Spinal cord (tissue), 10 donors: ENCODE data around the gene ANKRD10. TPM values are rescaled to one million over a fixed set of nuclear protein-coding genes. Genes with fewer than 3 reads are reported as not detected.
"Not testable (repeated sequence)": the region's sequence is repeated elsewhere in the genome, so short reads cannot be mapped to it uniquely, and the experiment has no call there.

ENCODE experiments used
- DNase-seq, 6 donors: peaks; one replicate each; pipeline versions ENCODE4 v3.0.0 to v3.0.0-alpha.2; 2013 to 2015; ENCODE audit warnings: low spot score in 6 of 6, low read depth in 4 of 6
- H3K27ac ChIP-seq: one replicate; pipeline ENCODE4 v1.5.1; 2013; ENCODE audit warnings: low read depth, low read length, control low read depth
- H3K27me3 ChIP-seq: one replicate; pipeline ENCODE4 v1.6.1; 2013; ENCODE audit warnings: low read length; ENCODE audit not compliant: control insufficient read depth, insufficient read depth
- H3K36me3 ChIP-seq: one replicate; pipeline ENCODE4 v1.6.1; 2013; ENCODE audit warnings: low read length; ENCODE audit not compliant: control insufficient read depth, insufficient read depth
- H3K4me1 ChIP-seq: one replicate; pipeline ENCODE4 v1.6.1; 2013; ENCODE audit warnings: low read length; ENCODE audit not compliant: control insufficient read depth, insufficient read depth
- H3K4me3 ChIP-seq: one replicate; pipeline ENCODE4 v1.5.1; 2013; ENCODE audit warnings: low read depth, low read length, control low read depth
- H3K9me3 ChIP-seq: one replicate; pipeline ENCODE4 v1.6.1; 2013; ENCODE audit warnings: low read length; ENCODE audit not compliant: control insufficient read depth, insufficient read depth
- WGBS: methylation state at CpG from one replicate; pipeline ENCODE4 v1.1.5; 2013; ENCODE audit warnings: missing lambda C conversion rate; ENCODE audit not compliant: insufficient coverage; 5-methylcytosine and 5-hydroxymethylcytosine counted together
- polyA plus RNA-seq, 2 donors: library from polyadenylated mRNA; unstranded; fragments of 120-200 nt; gene quantifications; one replicate each; pipeline ENCODE4 v1.2.1, GENCODE V29; 2013; ENCODE audit not compliant: insufficient read length in 2 of 2
- total RNA-seq, 2 donors: library from RNA; depleted of rRNA in 1 of 2; stranded (reverse); fragments of 120-200 nt in 1 of 2; fragments of >200 nt in 1 of 2; gene quantifications; one replicate each; pipeline versions ENCODE4 v1.2.3 to v1.2.4, GENCODE V29; 2013 to 2014
- donor health status: healthy.

Gene ANKRD10
- total and polyA plus RNA-seq, 4 donors, result 187 to 221 (median 191) TPM

DNA sequence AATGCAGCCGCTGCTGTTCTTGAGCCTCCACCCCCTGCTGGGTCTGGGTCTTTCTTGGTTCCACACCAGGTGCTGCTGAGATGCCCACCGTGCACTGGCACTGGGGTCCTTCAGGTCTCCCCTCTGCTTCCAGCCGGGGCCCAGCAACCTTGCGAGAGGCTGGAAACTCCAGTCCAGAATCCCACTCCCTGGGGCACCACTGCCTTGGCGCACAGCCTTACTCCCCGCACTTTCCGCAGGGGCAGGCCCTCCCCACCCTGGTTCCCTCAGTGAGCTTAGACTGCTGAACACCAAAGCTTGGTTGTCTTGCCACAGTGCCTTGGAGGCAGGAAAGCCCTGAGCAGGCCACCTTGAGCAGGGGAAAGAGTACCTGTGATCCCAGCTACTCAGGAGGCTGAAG, 60.0 kb downstream of the ANKRD10 start:
- Histone ChIP-seq H3K36me3 (no peaks in the 10 kb centered on the region), H3K27ac (no peak overlapping the region), H3K27me3 (no peaks in the 10 kb centered on the region), H3K4me3 (no peak overlapping the region), H3K9me3 (peaks cover 1% of the 10 kb centered on the region), H3K4me1 (no peaks in the 10 kb centered on the region)
- WGBS, result 88% methylated on average over 7 of the region's 7 CpGs
- no peak for DNase-seq

- 69% methylated on average over 17 of the region's 20 CpGs for WGBS
- Histone ChIP-seq H3K27me3 (no peaks in the 10 kb centered on the region), H3K27ac (no peak overlapping the region), H3K4me1 (no peaks in the 10 kb centered on the region), H3K9me3 (peaks cover 1% of the 10 kb centered on the region), H3K36me3 (no peaks in the 10 kb centered on the region), H3K4me3 (no peak overlapping the region)
- no peak for DNase-seq
Observed at GRCh38 chr13:110853235-110853721, 61.6 kb downstream of the ANKRD10 start.

DNA sequence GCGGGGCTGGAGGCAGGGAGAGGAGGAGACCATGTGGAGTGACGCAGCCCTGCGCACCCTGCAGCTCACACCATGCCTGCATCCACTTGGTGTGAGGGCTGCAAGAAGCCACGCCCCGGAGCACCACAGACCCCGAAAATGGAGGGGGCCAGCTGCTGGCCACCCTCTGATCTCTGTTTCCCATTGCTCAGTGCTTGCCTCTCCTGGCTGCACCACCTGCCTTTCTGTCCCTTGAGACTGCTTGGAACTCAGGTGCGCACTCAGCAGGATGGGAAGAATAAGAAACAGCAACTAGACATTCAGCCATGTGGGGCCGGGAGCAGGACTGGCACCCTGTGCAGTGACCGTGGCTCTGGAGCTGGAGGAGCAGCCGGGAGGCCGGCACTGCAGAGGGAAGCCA, 64.0 kb downstream of the ANKRD10 start:
- 82% methylated on average over 9 of the region's 11 CpGs for WGBS
- H3K4me1 ChIP-seq, result no peaks in the 10 kb centered on the region
- no peak overlapping the region for H3K4me3 ChIP-seq
- H3K27ac ChIP-seq, result no peak overlapping the region
- no peak for DNase-seq
- no peaks in the 10 kb centered on the region for H3K9me3 ChIP-seq
- no peaks in the 10 kb centered on the region for H3K27me3 ChIP-seq
- no peaks in the 10 kb centered on the region for H3K36me3 ChIP-seq

DNA sequence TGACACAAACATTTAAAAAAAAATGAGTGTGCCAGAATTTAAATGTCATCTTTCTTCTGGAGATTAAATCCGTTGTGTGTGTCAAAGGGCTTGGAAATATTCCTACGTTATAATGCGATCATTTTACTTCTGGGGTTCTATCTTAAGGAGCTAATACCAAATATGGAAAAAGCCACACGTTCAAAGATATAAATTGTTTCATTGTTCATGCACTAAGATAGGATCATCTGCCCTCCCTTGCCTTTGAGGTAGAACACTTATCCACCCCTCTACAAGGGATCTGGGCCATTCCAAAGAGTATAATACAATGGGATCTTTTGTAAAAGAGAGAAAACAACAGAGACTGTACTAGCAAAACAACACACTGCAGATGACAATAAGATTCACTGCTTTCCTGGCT, 64.9 kb downstream of the ANKRD10 start:
- no peaks in the 10 kb centered on the region for H3K4me1 ChIP-seq
- no CpG with 5 or more reads among the region's 4 CpGs for WGBS
- H3K36me3 ChIP-seq, result no peaks in the 10 kb centered on the region
- no peak for DNase-seq
- no peak overlapping the region for H3K4me3 ChIP-seq
- no peaks in the 10 kb centered on the region for H3K9me3 ChIP-seq
- H3K27me3 ChIP-seq, result no peaks in the 10 kb centered on the region
- no peak overlapping the region for H3K27ac ChIP-seq

GRCh38 chr13:110845520-110845919, 69.3 kb downstream of the ANKRD10 start:
- Histone ChIP-seq H3K4me1 (no peaks in the 10 kb centered on the region), H3K4me3 (no peak overlapping the region), H3K27me3 (no peaks in the 10 kb centered on the region), H3K36me3 (no peaks in the 10 kb centered on the region), H3K27ac (no peak overlapping the region), H3K9me3 (no peaks in the 10 kb centered on the region)
- no peak for DNase-seq
- WGBS, result no CpG with 5 or more reads among the region's 3 CpGs

- no peak for DNase-seq
- Histone ChIP-seq H3K27ac (no peak overlapping the region), H3K4me1 (no peaks in the 10 kb centered on the region), H3K9me3 (no peaks in the 10 kb centered on the region), H3K36me3 (no peaks in the 10 kb centered on the region), H3K4me3 (no peak overlapping the region), H3K27me3 (no peaks in the 10 kb centered on the region)
- 85% methylated on average over 2 of the region's 3 CpGs for WGBS
Observed at GRCh38 chr13:110841846-110842245, 73.0 kb downstream of the ANKRD10 start.

DNA sequence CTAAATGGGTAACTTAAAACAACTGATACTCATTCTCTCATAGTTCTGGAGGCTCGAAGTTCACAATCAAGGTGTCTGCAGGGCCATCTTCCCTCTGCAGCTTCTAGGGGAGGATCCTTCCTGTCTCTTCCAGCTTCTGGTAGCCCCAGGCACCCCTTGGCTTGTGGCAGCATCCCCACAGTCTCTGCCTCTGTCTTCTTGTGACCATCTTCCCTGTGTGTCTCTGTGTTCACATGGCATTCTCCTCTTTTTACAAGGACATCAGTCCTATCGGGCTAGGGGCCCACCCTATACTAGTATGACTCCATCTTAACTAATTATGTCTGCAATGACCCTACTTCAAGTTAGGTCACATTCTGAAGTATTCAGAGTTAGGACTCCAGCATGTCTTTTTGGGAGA, 73.5 kb downstream of the ANKRD10 start:
- H3K36me3 ChIP-seq, result no peaks in the 10 kb centered on the region
- H3K9me3 ChIP-seq, result no peaks in the 10 kb centered on the region
- no peaks in the 10 kb centered on the region for H3K4me1 ChIP-seq
- no peak for DNase-seq
- H3K27me3 ChIP-seq, result no peaks in the 10 kb centered on the region
- WGBS, result 75% methylated on average over 2 of the region's 2 CpGs
- no peak overlapping the region for H3K4me3 ChIP-seq
- H3K27ac ChIP-seq, result no peak overlapping the region

DNA sequence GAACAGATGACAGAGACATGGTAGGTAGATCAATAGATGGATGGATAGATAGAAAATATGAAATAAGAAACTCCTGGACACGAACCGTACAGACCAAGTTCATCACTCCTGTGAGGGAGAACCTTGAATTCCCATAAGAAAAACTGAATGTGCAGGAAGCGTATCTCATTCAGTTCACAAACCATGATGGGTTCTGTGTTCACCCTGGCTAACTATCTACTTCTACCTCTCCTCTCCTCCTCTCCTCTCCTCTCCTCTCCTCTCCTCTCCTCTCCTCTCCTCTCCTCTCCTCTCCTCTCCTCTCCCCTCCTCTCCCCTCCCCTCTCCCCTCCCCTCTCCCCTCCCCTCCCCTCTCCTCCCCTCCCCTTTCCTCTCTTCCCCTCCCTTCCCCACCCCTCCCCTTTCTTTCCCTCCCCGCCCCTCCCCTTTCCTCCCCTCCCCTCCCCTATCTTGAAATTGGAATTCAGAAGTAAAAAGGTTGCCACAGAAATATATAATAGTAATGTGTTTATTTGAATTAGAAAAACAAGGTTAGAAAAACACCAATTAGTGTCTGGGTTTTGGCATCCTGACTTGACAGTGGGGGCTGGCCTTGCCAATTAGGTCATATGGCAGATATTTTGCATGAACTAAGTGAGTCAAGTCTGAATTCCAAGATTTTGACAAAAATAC, 75.9 kb downstream of the ANKRD10 start:
- H3K4me1 ChIP-seq, result no peaks in the 10 kb centered on the region
- H3K9me3 ChIP-seq, result no peaks in the 10 kb centered on the region
- H3K36me3 ChIP-seq, result no peaks in the 10 kb centered on the region
- no peak overlapping the region for H3K27ac ChIP-seq
- H3K27me3 ChIP-seq, result no peaks in the 10 kb centered on the region
- no CpG with 5 or more reads among the region's 4 CpGs for WGBS
- no peak overlapping the region for H3K4me3 ChIP-seq
- DNase-seq, result no peak

GRCh38 chr13:110838116-110838515, 76.8 kb downstream of the ANKRD10 start:
- H3K9me3 ChIP-seq, result no peaks in the 10 kb centered on the region
- H3K4me3 ChIP-seq, result no peak overlapping the region
- no peaks in the 10 kb centered on the region for H3K27me3 ChIP-seq
- no peak overlapping the region for H3K27ac ChIP-seq
- DNase-seq, result no peak
- whole genome bisulfite sequencing, result 94% methylated on average over 7 of the region's 8 CpGs
- no peaks in the 10 kb centered on the region for H3K36me3 ChIP-seq
- H3K4me1 ChIP-seq, result no peaks in the 10 kb centered on the region

GRCh38 chr13:110837397-110838061, 77.3 kb downstream of the ANKRD10 start:
- H3K9me3 ChIP-seq, H3K4me1 ChIP-seq, H3K36me3 ChIP-seq, H3K27me3 ChIP-seq, H3K4me3 ChIP-seq, DNase-seq, H3K27ac ChIP-seq: not testable (repeated sequence)
- WGBS, result no CpG with 5 or more reads among the region's 5 CpGs
